Measurements from ENCODE around the gene GALNT2.
A peak's percentile ranks its signal among the peaks of the same experiment; 100 is the strongest.

The GALNT2 gene

DNA sequence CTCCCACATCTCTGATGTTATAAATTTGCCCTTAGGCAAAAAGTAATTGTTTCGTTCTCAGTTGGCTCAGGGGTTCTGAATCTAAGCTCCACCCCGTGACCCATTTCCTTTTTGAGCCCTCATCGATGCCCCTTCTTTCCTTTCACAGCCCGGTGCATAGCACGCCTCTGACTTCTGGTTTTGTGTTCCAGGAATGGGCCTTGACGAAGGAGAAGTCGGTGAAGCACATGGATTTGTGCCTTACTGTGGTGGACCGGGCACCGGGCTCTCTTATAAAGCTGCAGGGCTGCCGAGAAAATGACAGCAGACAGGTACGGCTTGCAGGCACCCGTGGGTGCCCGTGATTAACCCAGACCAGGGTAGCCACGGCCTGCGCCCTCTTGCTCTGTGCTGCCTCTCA, 207.2 kb downstream of the GALNT2 start:
- H2BK15ac ChIP-seq (replicated peaks; ENCODE audit: low read depth) = no peak overlapping the region
- H2BK120ac ChIP-seq (ENCODE audit: low read depth, low read length) = no peak overlapping the region
- H3K27ac ChIP-seq (ENCODE audit: low read depth, low read length) = no peak overlapping the region
- WGBS (ENCODE audit: extremely low coverage, insufficient coverage, low lambda C conversion rate) = no CpG with 5 or more reads among the region's 15 CpGs
- H4K8ac ChIP-seq (ENCODE audit: low read depth, low read length) = no peak overlapping the region
- no peak overlapping the region for H3K4me3 ChIP-seq (ENCODE audit: low read length)
- no peaks in the 10 kb centered on the region for H3K27me3 ChIP-seq (ENCODE audit: insufficient read depth, low read length, poor library complexity)
- H3K4ac ChIP-seq (ENCODE audit: low read depth, low read length) = no peak overlapping the region
- H3K23ac ChIP-seq (ENCODE audit: low read length) = no peak overlapping the region
- H3K79me1 ChIP-seq (ENCODE audit: low read length) = no peaks in the 10 kb centered on the region
- H2BK5ac ChIP-seq (ENCODE audit: low read length) = no peak overlapping the region
- H3K4me2 ChIP-seq (ENCODE audit: low read length) = no peak overlapping the region
- H4K5ac ChIP-seq (ENCODE audit: low read length) = no peak overlapping the region
- H3K56ac ChIP-seq (ENCODE audit: low read length) = no peak overlapping the region
- H3K9ac ChIP-seq (ENCODE audit: low read length) = no peak overlapping the region
- H3K18ac ChIP-seq (ENCODE audit: low read length) = no peak overlapping the region
- H3K4me1 ChIP-seq (ENCODE audit: control insufficient read depth, low read depth, low read length) = no peaks in the 10 kb centered on the region
- H3K36me3 ChIP-seq (ENCODE audit: control insufficient read depth, insufficient read depth, low read length) = peaks cover 2% of the 10 kb centered on the region
- no peak for DNase-seq
- H2AK5ac ChIP-seq (ENCODE audit: low read length) = no peak overlapping the region
- H3K79me2 ChIP-seq (ENCODE audit: control insufficient read depth, insufficient read depth, low read length) = no peaks in the 10 kb centered on the region

DNA sequence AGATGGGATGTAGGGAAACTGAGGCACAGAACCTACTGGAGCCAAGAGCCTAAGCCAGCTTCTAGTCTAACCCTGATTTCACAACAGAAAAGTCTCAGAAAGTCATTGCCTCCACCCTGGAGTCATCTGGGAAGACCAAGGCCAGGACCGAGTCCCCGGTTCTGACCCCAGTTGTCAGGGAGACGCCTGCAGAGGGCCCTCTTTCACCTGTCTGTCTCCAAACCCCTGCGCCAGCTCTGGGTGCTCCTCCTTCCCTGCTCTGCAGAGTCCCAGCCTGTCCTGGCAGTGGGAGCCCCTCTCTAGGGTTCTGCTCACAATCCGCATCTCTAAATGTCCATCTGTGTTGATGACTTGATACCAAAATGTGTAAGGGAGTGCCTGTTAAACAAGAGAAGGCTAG, 209.4 kb downstream of the GALNT2 start:
- H3K4me2 ChIP-seq (ENCODE audit: low read length) = no peak overlapping the region
- no peak overlapping the region for H2BK15ac ChIP-seq (replicated peaks; ENCODE audit: low read depth)
- no peak for DNase-seq
- no peak overlapping the region for H4K8ac ChIP-seq (ENCODE audit: low read depth, low read length)
- no peak overlapping the region for H3K4ac ChIP-seq (ENCODE audit: low read depth, low read length)
- no peak overlapping the region for H3K27ac ChIP-seq (ENCODE audit: low read depth, low read length)
- H2BK5ac ChIP-seq (ENCODE audit: low read length) = no peak overlapping the region
- no peak overlapping the region for H3K18ac ChIP-seq (ENCODE audit: low read length)
- H3K36me3 ChIP-seq (ENCODE audit: control insufficient read depth, insufficient read depth, low read length) = peaks cover 3% of the 10 kb centered on the region
- no peaks in the 10 kb centered on the region for H3K27me3 ChIP-seq (ENCODE audit: insufficient read depth, low read length, poor library complexity)
- no peak overlapping the region for H2BK120ac ChIP-seq (ENCODE audit: low read depth, low read length)
- H2AK5ac ChIP-seq (ENCODE audit: low read length) = no peak overlapping the region
- H3K56ac ChIP-seq (ENCODE audit: low read length) = no peak overlapping the region
- H3K4me1 ChIP-seq (ENCODE audit: control insufficient read depth, low read depth, low read length) = no peaks in the 10 kb centered on the region
- H3K23ac ChIP-seq (ENCODE audit: low read length) = no peak overlapping the region
- H3K9ac ChIP-seq (ENCODE audit: low read length) = no peak overlapping the region
- H3K4me3 ChIP-seq (ENCODE audit: low read length) = no peak overlapping the region
- H3K79me1 ChIP-seq (ENCODE audit: low read length) = no peaks in the 10 kb centered on the region
- no CpG with 5 or more reads among the region's 5 CpGs for WGBS (ENCODE audit: extremely low coverage, insufficient coverage, low lambda C conversion rate)
- no peaks in the 10 kb centered on the region for H3K79me2 ChIP-seq (ENCODE audit: control insufficient read depth, insufficient read depth, low read length)
- H4K5ac ChIP-seq (ENCODE audit: low read length) = no peak overlapping the region

DNA sequence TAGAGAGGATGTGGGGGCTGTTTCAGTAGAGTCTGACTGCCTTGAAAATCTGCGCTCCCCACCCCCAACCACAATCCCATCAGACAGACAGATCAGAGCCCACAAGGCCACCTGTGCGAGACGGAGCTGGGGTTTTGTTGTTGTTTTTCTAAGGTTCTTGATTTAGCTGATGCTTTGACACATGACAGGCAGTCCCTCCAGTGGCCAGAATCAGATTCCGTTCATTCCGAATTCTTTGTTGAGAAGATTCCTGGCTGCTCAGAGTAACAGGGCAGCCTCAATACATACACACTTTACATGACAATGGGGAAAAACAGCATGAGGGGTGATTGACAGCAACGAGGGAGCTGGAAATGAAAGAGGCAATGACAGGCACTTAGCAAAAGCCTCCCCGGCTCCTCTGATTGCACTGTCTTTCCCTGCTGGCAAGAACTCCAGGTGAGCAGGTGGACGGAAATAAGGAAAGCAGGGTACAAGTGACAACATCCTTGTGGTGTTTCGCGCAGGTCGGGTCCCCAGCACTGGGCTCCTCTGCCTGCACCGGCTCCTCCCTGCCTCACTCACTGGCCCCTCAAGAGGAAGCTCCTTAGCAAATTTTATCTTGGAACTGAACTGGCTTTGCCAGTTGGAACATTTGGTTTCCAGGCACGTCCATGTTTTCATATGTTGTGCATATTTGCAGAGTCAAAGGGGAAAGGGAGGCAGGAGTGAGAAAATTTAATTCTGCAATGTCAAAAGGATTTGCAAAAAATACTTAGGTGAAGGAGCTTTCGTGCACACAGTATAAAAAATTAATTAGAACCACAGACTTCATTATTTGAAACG, 210.4 kb downstream of the GALNT2 start:
- no peak overlapping the region for H3K4ac ChIP-seq (ENCODE audit: low read depth, low read length)
- H2BK15ac ChIP-seq (replicated peaks; ENCODE audit: low read depth) = no peak overlapping the region
- peaks cover 3% of the 10 kb centered on the region for H3K36me3 ChIP-seq (ENCODE audit: control insufficient read depth, insufficient read depth, low read length)
- no peak overlapping the region for H3K56ac ChIP-seq (ENCODE audit: low read length)
- no peak overlapping the region for H2BK120ac ChIP-seq (ENCODE audit: low read depth, low read length)
- no peak overlapping the region for H3K27ac ChIP-seq (ENCODE audit: low read depth, low read length)
- H2BK5ac ChIP-seq (ENCODE audit: low read length) = no peak overlapping the region
- no peaks in the 10 kb centered on the region for H3K27me3 ChIP-seq (ENCODE audit: insufficient read depth, low read length, poor library complexity)
- WGBS (ENCODE audit: extremely low coverage, insufficient coverage, low lambda C conversion rate) = no CpG with 5 or more reads among the region's 15 CpGs
- no peak overlapping the region for H4K8ac ChIP-seq (ENCODE audit: low read depth, low read length)
- H3K9ac ChIP-seq (ENCODE audit: low read length) = no peak overlapping the region
- peak; percentile 91 for DNase-seq
- H4K5ac ChIP-seq (ENCODE audit: low read length) = no peak overlapping the region
- no peaks in the 10 kb centered on the region for H3K79me2 ChIP-seq (ENCODE audit: control insufficient read depth, insufficient read depth, low read length)
- no peaks in the 10 kb centered on the region for H3K79me1 ChIP-seq (ENCODE audit: low read length)
- no peak overlapping the region for H3K4me3 ChIP-seq (ENCODE audit: low read length)
- no peak overlapping the region for H3K23ac ChIP-seq (ENCODE audit: low read length)
- no peaks in the 10 kb centered on the region for H3K4me1 ChIP-seq (ENCODE audit: control insufficient read depth, low read depth, low read length)
- no peak overlapping the region for H3K18ac ChIP-seq (ENCODE audit: low read length)
- H2AK5ac ChIP-seq (ENCODE audit: low read length) = no peak overlapping the region
- H3K4me2 ChIP-seq (ENCODE audit: low read length) = no peak overlapping the region

DNA sequence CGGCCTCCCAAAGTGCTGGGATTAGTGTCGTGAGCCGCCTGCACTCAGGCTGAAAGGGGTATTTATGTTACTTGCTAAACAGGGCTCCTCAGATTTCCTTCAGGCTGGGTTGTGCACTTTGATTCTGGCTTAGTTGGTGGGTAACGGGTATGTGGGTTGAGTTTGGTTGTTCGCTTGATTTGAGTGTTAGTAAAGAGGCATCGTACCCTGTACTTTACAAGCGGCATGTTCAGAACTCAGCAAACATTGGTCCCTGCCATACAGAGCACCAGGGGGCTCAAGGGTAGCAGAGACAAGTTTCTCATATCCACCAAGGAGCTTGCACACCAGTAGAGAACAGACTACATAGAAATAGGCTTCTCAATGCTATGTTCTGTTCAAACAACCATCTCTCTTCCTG, 211.3 kb downstream of the GALNT2 start:
- Histone ChIP-seq H3K23ac (ENCODE audit: low read length) (no peak overlapping the region), H3K4me2 (ENCODE audit: low read length) (no peak overlapping the region), H3K27ac (ENCODE audit: low read depth, low read length) (no peak overlapping the region), H3K4ac (ENCODE audit: low read depth, low read length) (no peak overlapping the region), H3K9ac (ENCODE audit: low read length) (no peak overlapping the region), H3K4me1 (ENCODE audit: control insufficient read depth, low read depth, low read length) (no peaks in the 10 kb centered on the region), H4K5ac (ENCODE audit: low read length) (no peak overlapping the region), H2AK5ac (ENCODE audit: low read length) (no peak overlapping the region), H3K56ac (ENCODE audit: low read length) (no peak overlapping the region), H3K79me2 (ENCODE audit: control insufficient read depth, insufficient read depth, low read length) (no peaks in the 10 kb centered on the region), H2BK120ac (ENCODE audit: low read depth, low read length) (no peak overlapping the region), H2BK15ac (replicated peaks; ENCODE audit: low read depth) (no peak overlapping the region), H3K36me3 (ENCODE audit: control insufficient read depth, insufficient read depth, low read length) (peaks cover 3% of the 10 kb centered on the region), H4K8ac (ENCODE audit: low read depth, low read length) (no peak overlapping the region), H3K27me3 (ENCODE audit: insufficient read depth, low read length, poor library complexity) (no peaks in the 10 kb centered on the region), H2BK5ac (ENCODE audit: low read length) (no peak overlapping the region), H3K79me1 (ENCODE audit: low read length) (no peaks in the 10 kb centered on the region), H3K18ac (ENCODE audit: low read length) (no peak overlapping the region), H3K4me3 (ENCODE audit: low read length) (no peak overlapping the region)
- DNase-seq = no peak
- 100% methylated on average over 2 of the region's 7 CpGs for WGBS (ENCODE audit: extremely low coverage, insufficient coverage, low lambda C conversion rate)

DNA sequence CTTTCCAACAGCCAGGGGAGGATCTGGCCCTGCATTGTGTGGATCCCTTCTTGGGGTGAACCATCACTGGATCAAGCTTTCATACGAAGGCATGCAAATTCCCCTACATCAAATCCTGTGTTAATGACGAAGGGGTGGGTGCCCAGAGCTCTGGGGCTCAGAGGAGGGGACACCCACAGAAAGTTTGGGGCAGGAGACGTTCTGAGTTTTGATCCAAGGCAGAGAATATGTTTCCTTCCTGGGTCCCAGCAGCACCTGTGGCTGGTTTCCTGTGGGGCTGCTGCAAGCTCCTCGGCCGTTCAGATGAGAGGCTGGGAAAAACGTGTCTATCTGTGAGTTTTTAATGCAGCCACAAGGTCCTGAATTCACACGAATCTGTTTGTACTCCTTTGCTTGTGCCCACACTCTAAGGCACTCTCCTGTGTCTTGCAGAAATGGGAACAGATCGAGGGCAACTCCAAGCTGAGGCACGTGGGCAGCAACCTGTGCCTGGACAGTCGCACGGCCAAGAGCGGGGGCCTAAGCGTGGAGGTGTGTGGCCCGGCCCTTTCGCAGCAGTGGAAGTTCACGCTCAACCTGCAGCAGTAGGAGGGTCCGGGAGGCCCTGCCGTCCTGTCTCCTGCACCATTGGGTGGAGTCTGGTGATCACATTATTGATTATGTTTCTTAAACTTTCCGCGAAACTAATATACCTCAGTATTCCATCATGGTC, 212.0 kb downstream of the GALNT2 start:
- no peaks in the 10 kb centered on the region for H3K79me1 ChIP-seq (ENCODE audit: low read length)

More for the DNA sequence above, 212.0 kb downstream of the GALNT2 start:
- no peak overlapping the region for H3K4me2 ChIP-seq (ENCODE audit: low read length)
- H3K79me2 ChIP-seq (ENCODE audit: control insufficient read depth, insufficient read depth, low read length) = no peaks in the 10 kb centered on the region
- WGBS (ENCODE audit: extremely low coverage, insufficient coverage, low lambda C conversion rate) = no CpG with 5 or more reads among the region's 20 CpGs
- no peak overlapping the region for H3K18ac ChIP-seq (ENCODE audit: low read length)
- DNase-seq = no peak
- H2BK5ac ChIP-seq (ENCODE audit: low read length) = no peak overlapping the region
- H3K23ac ChIP-seq (ENCODE audit: low read length) = no peak overlapping the region
- no peak overlapping the region for H4K5ac ChIP-seq (ENCODE audit: low read length)
- no peak overlapping the region for H3K9ac ChIP-seq (ENCODE audit: low read length)
- H2BK15ac ChIP-seq (replicated peaks; ENCODE audit: low read depth) = no peak overlapping the region
- H2AK5ac ChIP-seq (ENCODE audit: low read length) = no peak overlapping the region
- H3K27me3 ChIP-seq (ENCODE audit: insufficient read depth, low read length, poor library complexity) = no peaks in the 10 kb centered on the region
- no peak overlapping the region for H3K56ac ChIP-seq (ENCODE audit: low read length)
- no peak overlapping the region for H3K4me3 ChIP-seq (ENCODE audit: low read length)
- H4K8ac ChIP-seq (ENCODE audit: low read depth, low read length) = no peak overlapping the region
- no peak overlapping the region for H2BK120ac ChIP-seq (ENCODE audit: low read depth, low read length)
- H3K4me1 ChIP-seq (ENCODE audit: control insufficient read depth, low read depth, low read length) = no peaks in the 10 kb centered on the region
- H3K36me3 ChIP-seq (ENCODE audit: control insufficient read depth, insufficient read depth, low read length) = peaks cover 3% of the 10 kb centered on the region
- H3K27ac ChIP-seq (ENCODE audit: low read depth, low read length) = no peak overlapping the region
- H3K4ac ChIP-seq (ENCODE audit: low read depth, low read length) = no peak overlapping the region

All from mesendoderm (in vitro differentiated cells).